Thyroid gland (tissue), 4 donors: ENCODE data around the gene PHOX2A.
"Not testable (repeated sequence)": the region's sequence is repeated elsewhere in the genome, so short reads cannot be mapped to it uniquely, and the experiment has no call there.

Experiments
- CTCF ChIP-seq, 6 experiments: fragments of 200-600 bp in 3 of 6; fragments of 450-650 bp in 3 of 6; sonication (generic) in 3 of 6; IDR thresholded peaks; one replicate each; pipeline ENCODE4 v1.5.1; 2016 to 2019; ENCODE audit warnings: antibody characterized with exemption in 6 of 6, mild to moderate bottlenecking in 2 of 6, inconsistent platforms in 1 of 6, moderate library complexity in 1 of 6
- POLR2A ChIP-seq, 2 donors: fragments of 450-650 bp; IDR thresholded peaks; one replicate each; pipeline ENCODE4 v1.6.1; 2017; ENCODE audit warnings: antibody characterized with exemption in 2 of 2, mild to moderate bottlenecking in 2 of 2, moderate library complexity in 1 of 2

GRCh38 chr11:72201445-72201844 is 42.5 kb downstream of the PHOX2A start:
- TF ChIP-seq CTCF, POLR2A (IDR thresholded peaks at IDR 0.05): not testable (repeated sequence)
